BLaER1 (cell line): ENCODE results near the gene FITM1.
A peak's percentile ranks its signal among the peaks of the same experiment; 100 is the strongest.

Source experiments
- H3K27ac ChIP-seq: shearing (Covaris generic); formaldehyde crosslinking; 2 replicates; pipeline ENCODE4 v1.8.1; 2022
- H3K27me3 ChIP-seq: shearing (Covaris generic); formaldehyde crosslinking; 2 replicates; pipeline ENCODE4 v1.8.1; 2022
- H3K36me3 ChIP-seq: shearing (Covaris generic); formaldehyde crosslinking; 2 replicates; pipeline ENCODE4 v1.8.1; 2022
- H3K4me1 ChIP-seq: shearing (Covaris generic); formaldehyde crosslinking; 2 replicates; pipeline ENCODE4 v1.8.1; 2022
- H3K4me2 ChIP-seq: shearing (Covaris generic); formaldehyde crosslinking; 2 replicates; pipeline ENCODE4 v1.8.1; 2022
- H3K4me3 ChIP-seq: shearing (Covaris generic); formaldehyde crosslinking; 2 replicates; pipeline ENCODE4 v1.8.1; 2022
- H3K9ac ChIP-seq: shearing (Covaris generic); formaldehyde crosslinking; 2 replicates; pipeline ENCODE4 v1.8.1; 2022
- H3K9me3 ChIP-seq: shearing (Covaris generic); formaldehyde crosslinking; 2 replicates; pipeline ENCODE4 v1.8.1; 2022
- H4K20me1 ChIP-seq: shearing (Covaris generic); formaldehyde crosslinking; 2 replicates; pipeline ENCODE4 v1.8.1; 2022
- Cebpa-rat ChIP-seq: shearing (Covaris generic); IDR thresholded peaks from 2 replicates; pipeline ENCODE4 v1.8.1; 2022

FITM1 gene

DNA sequence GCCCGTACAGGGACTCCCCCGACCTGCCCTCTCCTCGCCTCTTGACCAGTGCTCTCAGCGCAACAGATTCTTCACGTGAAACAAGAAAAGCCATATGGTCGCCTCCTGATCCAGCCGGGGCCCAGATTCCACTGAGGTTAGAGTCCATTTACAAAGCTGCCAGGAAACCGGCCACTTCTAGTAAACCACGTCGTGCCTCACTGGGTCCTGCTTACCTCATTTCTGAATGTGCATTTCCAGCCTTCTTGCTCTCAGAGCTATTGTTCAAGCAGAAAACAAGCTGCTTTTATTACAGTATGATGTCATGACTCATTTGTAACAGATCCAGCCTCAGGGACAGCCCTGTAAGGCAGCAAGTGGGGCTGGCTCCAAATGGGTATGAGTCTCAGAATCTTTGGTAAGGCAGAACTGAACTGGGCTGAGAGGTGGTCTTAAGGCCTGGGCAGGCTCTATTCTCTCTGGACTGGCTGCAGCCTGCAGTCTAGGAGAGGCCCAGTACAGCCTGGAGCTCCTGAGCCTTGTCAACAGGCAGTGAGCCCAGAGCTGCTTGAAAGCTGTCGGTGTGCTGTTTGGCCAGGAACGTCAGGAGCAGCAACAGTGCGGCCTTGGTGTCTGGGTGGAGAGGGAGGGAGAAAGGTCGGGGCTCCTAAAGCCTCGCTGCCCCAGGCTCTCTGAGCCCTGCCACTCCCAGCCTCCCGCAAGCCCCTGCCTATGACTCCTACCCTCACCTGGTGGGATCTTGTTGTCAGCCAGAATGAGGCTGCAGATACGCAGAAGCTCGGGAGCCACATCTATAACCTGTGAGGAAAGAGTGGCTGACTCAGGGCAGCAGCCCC lies 49.7 kb downstream of the FITM1 start:
- Histone ChIP-seq H4K20me1 (peaks cover 15% of the 10 kb centered on the region; the same call in 1 of the 2 replicates), H3K9me3 (no peaks in the 10 kb centered on the region), H3K4me3 (no peak overlapping the region), H3K36me3 (peaks cover 89% of the 10 kb centered on the region), H3K27me3 (no peaks in the 10 kb centered on the region), H3K4me2 (peak overlapping the region; percentile 69), H3K27ac (peak overlapping the region; percentile 41), H3K4me1 (peaks cover 26% of the 10 kb centered on the region), H3K9ac (peak overlapping the region; percentile 44; the same call in 1 of the 2 replicates)
- no peak for TF ChIP-seq Cebpa-rat

DNA sequence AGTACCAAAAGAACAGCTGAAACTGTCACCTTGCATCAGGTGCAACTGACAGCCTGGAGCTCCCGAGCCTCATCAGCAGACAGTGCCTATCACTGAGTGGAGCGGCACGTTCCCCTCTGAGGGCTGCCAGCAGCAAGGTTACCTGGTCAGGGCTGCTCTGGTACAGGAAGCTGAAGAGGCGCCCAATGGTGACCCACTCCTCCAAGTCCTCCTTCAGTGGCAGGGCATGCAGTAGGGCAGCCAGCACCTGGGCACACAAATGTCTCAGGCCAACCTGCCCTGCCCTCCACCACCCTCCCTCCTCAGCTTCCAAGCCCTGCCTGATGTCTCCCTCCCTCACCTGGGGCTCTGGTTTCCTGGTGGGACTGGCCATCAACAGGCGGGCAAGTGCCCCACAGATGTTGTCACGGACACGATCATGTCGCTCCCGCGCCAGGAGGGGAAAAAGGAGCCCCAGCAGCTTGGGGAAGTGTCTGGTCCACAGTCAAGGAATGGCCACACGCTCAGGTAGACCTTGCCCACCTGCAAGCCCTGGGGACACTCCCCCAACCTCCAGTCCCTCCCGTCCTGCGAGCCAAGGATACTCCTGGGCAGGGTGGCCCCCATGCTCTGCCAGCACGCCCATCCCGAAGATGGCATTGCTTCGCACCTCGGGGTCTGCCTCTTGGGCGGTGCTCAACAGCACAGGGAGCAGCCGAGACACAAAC lies 51.1 kb downstream of the FITM1 start:
- no peak overlapping the region for H3K9ac ChIP-seq
- H3K36me3 ChIP-seq: peaks cover 99% of the 10 kb centered on the region
- H3K9me3 ChIP-seq: no peaks in the 10 kb centered on the region
- H3K4me2 ChIP-seq: no peak overlapping the region
- no peak overlapping the region for H3K4me3 ChIP-seq
- H4K20me1 ChIP-seq: peaks cover 15% of the 10 kb centered on the region; the same call in 1 of the 2 replicates
- TF ChIP-seq Cebpa-rat: no peak
- peaks cover 26% of the 10 kb centered on the region for H3K4me1 ChIP-seq
- no peaks in the 10 kb centered on the region for H3K27me3 ChIP-seq
- no peak overlapping the region for H3K27ac ChIP-seq
